HG02642 (cell line): Measurements from ENCODE around the gene TFCP2L1.

Source experiments
- ATAC-seq: cut with Tn5 transposase; IDR thresholded peaks from one replicate; pipeline ENCODE4 v1.9.1; 2021; ENCODE audit warnings: mild to moderate bottlenecking; ENCODE audit not compliant: unreplicated experiment, poor library complexity

TFCP2L1 gene

GRCh38 chr2:121185111-121185510 lies 99.9 kb downstream of the TFCP2L1 start:
- ATAC-seq: no peak

GRCh38 chr2:121184248-121184862 lies 100.6 kb downstream of the TFCP2L1 start:
- no peak for ATAC-seq

GRCh38 chr2:121182520-121182919 lies 102.5 kb downstream of the TFCP2L1 start:
- ATAC-seq: no peak

- ATAC-seq: no peak
Measured at GRCh38 chr2:121179467-121179866, 105.5 kb downstream of the TFCP2L1 start.

GRCh38 chr2:121178730-121179129 lies 106.3 kb downstream of the TFCP2L1 start:
- ATAC-seq: no peak

GRCh38 chr2:121177896-121178295 lies 107.1 kb downstream of the TFCP2L1 start:
- no peak for ATAC-seq

- no peak for ATAC-seq
Measured at GRCh38 chr2:121175326-121175725, 109.7 kb downstream of the TFCP2L1 start.

GRCh38 chr2:121173806-121174205 lies 111.2 kb downstream of the TFCP2L1 start:
- ATAC-seq: no peak

GRCh38 chr2:121173112-121173511 lies 111.9 kb downstream of the TFCP2L1 start:
- no peak for ATAC-seq

GRCh38 chr2:121172456-121172855 lies 112.5 kb downstream of the TFCP2L1 start:
- no peak for ATAC-seq

- no peak for ATAC-seq
Measured at GRCh38 chr2:121171625-121172119, 113.3 kb downstream of the TFCP2L1 start.

GRCh38 chr2:121170577-121170976 lies 114.4 kb downstream of the TFCP2L1 start:
- no peak for ATAC-seq

GRCh38 chr2:121167411-121167810 lies 117.6 kb downstream of the TFCP2L1 start:
- no peak for ATAC-seq
